PC-3 (cell line): ENCODE measurements around the gene MAGI2.

Experiments used
- EZH2 ChIP-seq: fragments of 300-600 bp; sonication (generic); IDR thresholded peaks from one replicate; pipeline ENCODE4 v1.6.1; 2017; ENCODE audit warnings: antibody characterized with exemption, mild to moderate bottlenecking, low read length; ENCODE audit not compliant: unreplicated experiment
- EZH2phosphoT487 ChIP-seq: fragments of 300-600 bp; sonication (generic); IDR thresholded peaks from 2 replicates; pipeline ENCODE4 v1.6.1; 2018; ENCODE audit warnings: mild to moderate bottlenecking, antibody characterized with exemption, low read length, borderline replicate concordance
- TF ChIP-seq, protein P1 (sequence below): fragments of 300-600 bp; sonication (generic); conservative IDR thresholded peaks from 2 replicates; pipeline ENCODE4 v1.5.1; 2017; ENCODE audit warnings: antibody characterized with exemption, low read depth, mild to moderate bottlenecking, low read length

DNA sequence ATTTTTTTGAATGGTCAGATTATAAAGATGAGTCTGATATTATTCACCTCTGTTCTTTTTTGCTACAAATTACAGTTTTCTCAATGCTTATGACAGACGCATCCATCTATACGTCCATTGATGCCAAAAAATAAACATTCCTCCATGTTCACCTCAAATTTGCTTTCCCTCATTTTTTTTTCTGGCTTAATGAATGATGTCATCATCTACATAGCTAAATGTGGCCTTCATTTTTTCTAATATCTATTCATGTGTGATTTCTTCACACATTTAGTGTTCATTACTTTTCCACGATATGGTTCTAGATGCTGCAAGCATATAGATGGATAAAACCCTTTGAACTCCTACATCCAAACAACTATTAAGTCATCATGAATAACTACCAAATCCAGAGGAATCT is 163.1 kb downstream of the MAGI2 start:
- TF ChIP-seq, protein P1, sequence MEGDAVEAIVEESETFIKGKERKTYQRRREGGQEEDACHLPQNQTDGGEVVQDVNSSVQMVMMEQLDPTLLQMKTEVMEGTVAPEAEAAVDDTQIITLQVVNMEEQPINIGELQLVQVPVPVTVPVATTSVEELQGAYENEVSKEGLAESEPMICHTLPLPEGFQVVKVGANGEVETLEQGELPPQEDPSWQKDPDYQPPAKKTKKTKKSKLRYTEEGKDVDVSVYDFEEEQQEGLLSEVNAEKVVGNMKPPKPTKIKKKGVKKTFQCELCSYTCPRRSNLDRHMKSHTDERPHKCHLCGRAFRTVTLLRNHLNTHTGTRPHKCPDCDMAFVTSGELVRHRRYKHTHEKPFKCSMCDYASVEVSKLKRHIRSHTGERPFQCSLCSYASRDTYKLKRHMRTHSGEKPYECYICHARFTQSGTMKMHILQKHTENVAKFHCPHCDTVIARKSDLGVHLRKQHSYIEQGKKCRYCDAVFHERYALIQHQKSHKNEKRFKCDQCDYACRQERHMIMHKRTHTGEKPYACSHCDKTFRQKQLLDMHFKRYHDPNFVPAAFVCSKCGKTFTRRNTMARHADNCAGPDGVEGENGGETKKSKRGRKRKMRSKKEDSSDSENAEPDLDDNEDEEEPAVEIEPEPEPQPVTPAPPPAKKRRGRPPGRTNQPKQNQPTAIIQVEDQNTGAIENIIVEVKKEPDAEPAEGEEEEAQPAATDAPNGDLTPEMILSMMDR: no peak
- TF ChIP-seq EZH2 (no peak), EZH2phosphoT487 (no peak)
